Mesodermal cell (in vitro differentiated cells): ENCODE results near the gene NME1.
A peak's percentile ranks its signal among the peaks of the same experiment; 100 is the strongest.
"Not testable (repeated sequence)": the region's sequence is repeated elsewhere in the genome, so short reads cannot be mapped to it uniquely, and the experiment has no call there.

Experiments
- H3K27ac ChIP-seq: 2 replicates; pipeline ENCODE4 v1.7.0; 2013; ENCODE audit warnings: mild to moderate bottlenecking, low read depth, low read length, moderate library complexity; ENCODE audit not compliant: severe bottlenecking
- H3K36me3 ChIP-seq: 2 replicates; pipeline ENCODE4 v1.7.1; 2013; ENCODE audit warnings: mild to moderate bottlenecking, low read length, moderate library complexity; ENCODE audit not compliant: control insufficient read depth, insufficient read depth
- H3K4me1 ChIP-seq: one replicate; pipeline ENCODE4 v1.7.1; 2013; ENCODE audit warnings: mild to moderate bottlenecking, low read length; ENCODE audit not compliant: insufficient read depth, control insufficient read depth, poor library complexity, severe bottlenecking
- H3K4me3 ChIP-seq: 2 replicates; pipeline ENCODE4 v1.7.0; 2013; ENCODE audit warnings: low read length, control low read depth, mild to moderate bottlenecking; ENCODE audit not compliant: insufficient read depth, poor library complexity, severe bottlenecking; ENCODE audit errors: extremely low read depth
- H3K9me3 ChIP-seq: 2 replicates; pipeline ENCODE4 v1.7.1; 2013; ENCODE audit warnings: mild to moderate bottlenecking, low read length, moderate library complexity; ENCODE audit not compliant: control insufficient read depth
- WGBS, 2 experiments: methylation state at CpG; one replicate each; pipeline ENCODE4 v1.1.5; 2013; ENCODE audit warnings: missing lambda C conversion rate in 2 of 2; ENCODE audit not compliant: insufficient coverage in 2 of 2; 5-methylcytosine and 5-hydroxymethylcytosine counted together

The NME1 gene

GRCh38 chr17:51166987-51167931 lies 13.9 kb downstream of the NME1 start:
- peaks cover 57% of the 10 kb centered on the region for H3K36me3 ChIP-seq
- peak overlapping the region; percentile 84 for H3K27ac ChIP-seq
- no peaks in the 10 kb centered on the region for H3K4me1 ChIP-seq
- peak overlapping the region; percentile 79 for H3K4me3 ChIP-seq
- WGBS, 2 experiments = 3 to 8% methylated on average over 24 to 26 of the region's 42 CpGs
- no peaks in the 10 kb centered on the region for H3K9me3 ChIP-seq

- 100% methylated on average over 1 of the region's 1 CpG for WGBS, 2 experiments
- Histone ChIP-seq H3K9me3 (no peaks in the 10 kb centered on the region), H3K4me3 (no peak overlapping the region), H3K36me3 (peaks cover 58% of the 10 kb centered on the region), H3K27ac (no peak overlapping the region), H3K4me1 (no peaks in the 10 kb centered on the region)
These were observed 16.0 kb downstream of the NME1 start for GRCh38 chr17:51169340-51169739.

- no peak overlapping the region for H3K4me3 ChIP-seq
- H3K4me1 ChIP-seq = no peaks in the 10 kb centered on the region
- peaks cover 62% of the 10 kb centered on the region for H3K36me3 ChIP-seq
- WGBS, 2 experiments = 80% methylated on average over 1 of the region's 2 CpGs; no CpG with 5 or more reads in 1 of the 2 experiments
- H3K9me3 ChIP-seq = no peaks in the 10 kb centered on the region
- H3K27ac ChIP-seq = no peak overlapping the region
These were observed 17.4 kb downstream of the NME1 start for GRCh38 chr17:51170736-51171135.

- not testable (repeated sequence) for H3K9me3 ChIP-seq, H3K4me1 ChIP-seq, H3K27ac ChIP-seq, H3K4me3 ChIP-seq
- H3K36me3 ChIP-seq = peaks cover 63% of the 10 kb centered on the region
- WGBS, 2 experiments = 98 to 99% methylated on average over 7 to 9 of the region's 9 CpGs
These were observed 18.7 kb downstream of the NME1 start for GRCh38 chr17:51172030-51172429.

GRCh38 chr17:51180486-51180885 lies 27.1 kb downstream of the NME1 start:
- H3K36me3 ChIP-seq = peaks cover 55% of the 10 kb centered on the region
- H3K27ac ChIP-seq = no peak overlapping the region
- H3K4me1 ChIP-seq = no peaks in the 10 kb centered on the region
- H3K4me3 ChIP-seq = no peak overlapping the region
- WGBS, 2 experiments = 100% methylated on average over 1 to 2 of the region's 5 CpGs
- H3K9me3 ChIP-seq = no peaks in the 10 kb centered on the region

GRCh38 chr17:51184124-51184523 lies 30.8 kb downstream of the NME1 start:
- Histone ChIP-seq H3K4me1 (no peaks in the 10 kb centered on the region), H3K36me3 (peaks cover 75% of the 10 kb centered on the region), H3K27ac (peak overlapping the region; percentile 3), H3K4me3 (no peak overlapping the region), H3K9me3 (no peaks in the 10 kb centered on the region)
- no CpG with 5 or more reads among the region's 1 CpG for WGBS, 2 experiments

GRCh38 chr17:51185763-51186332 lies 32.5 kb downstream of the NME1 start:
- Histone ChIP-seq H3K4me1 (no peaks in the 10 kb centered on the region), H3K27ac (no peak overlapping the region), H3K4me3 (no peak overlapping the region), H3K9me3 (no peaks in the 10 kb centered on the region), H3K36me3 (peaks cover 80% of the 10 kb centered on the region)
- 94 to 95% methylated on average over 3 to 4 of the region's 8 CpGs for WGBS, 2 experiments

GRCh38 chr17:51188271-51188833 lies 35.0 kb downstream of the NME1 start:
- WGBS, 2 experiments = 100% methylated on average over 2 of the region's 9 CpGs
- Histone ChIP-seq H3K4me1 (no peaks in the 10 kb centered on the region), H3K4me3 (no peak overlapping the region), H3K27ac (no peak overlapping the region), H3K36me3 (peaks cover 81% of the 10 kb centered on the region), H3K9me3 (no peaks in the 10 kb centered on the region)

GRCh38 chr17:51189162-51189561 lies 35.8 kb downstream of the NME1 start:
- no peak overlapping the region for H3K27ac ChIP-seq
- peaks cover 83% of the 10 kb centered on the region for H3K36me3 ChIP-seq
- no peaks in the 10 kb centered on the region for H3K9me3 ChIP-seq
- no peak overlapping the region for H3K4me3 ChIP-seq
- H3K4me1 ChIP-seq = no peaks in the 10 kb centered on the region

- H3K36me3 ChIP-seq = peaks cover 84% of the 10 kb centered on the region
- no peaks in the 10 kb centered on the region for H3K9me3 ChIP-seq
- H3K4me3 ChIP-seq = no peak overlapping the region
- 100% methylated on average over 1 of the region's 1 CpG; no CpG with 5 or more reads in 1 of the 2 experiments for WGBS, 2 experiments
- no peak overlapping the region for H3K27ac ChIP-seq
- no peaks in the 10 kb centered on the region for H3K4me1 ChIP-seq
These were observed 36.3 kb downstream of the NME1 start for GRCh38 chr17:51189628-51190027.
